Right renal pelvis (tissue), 4 donors: ENCODE measurements around the gene SLC30A5. TPM values are rescaled to one million over a fixed set of nuclear protein-coding genes. Genes with fewer than 3 reads are reported as not detected.
"Not testable (repeated sequence)": the region's sequence is repeated elsewhere in the genome, so short reads cannot be mapped to it uniquely, and the experiment has no call there.

ENCODE experiments used
- DNase-seq, 4 donors: peaks; one replicate each; pipeline ENCODE4 v3.0.0-alpha.2; 2013; ENCODE audit warnings: low read depth in 4 of 4, low spot score in 3 of 4, missing footprints in 1 of 4
- polyA plus RNA-seq, 4 donors: library from polyadenylated mRNA; unstranded; fragments of 120-200 nt; gene quantifications; one replicate each; pipeline ENCODE4 v1.2.1, GENCODE V29; 2013; ENCODE audit not compliant: insufficient read length in 4 of 4

SLC30A5 gene
- polyA plus RNA-seq, 4 donors, result 93.0 to 107 (median 101) TPM

DNA sequence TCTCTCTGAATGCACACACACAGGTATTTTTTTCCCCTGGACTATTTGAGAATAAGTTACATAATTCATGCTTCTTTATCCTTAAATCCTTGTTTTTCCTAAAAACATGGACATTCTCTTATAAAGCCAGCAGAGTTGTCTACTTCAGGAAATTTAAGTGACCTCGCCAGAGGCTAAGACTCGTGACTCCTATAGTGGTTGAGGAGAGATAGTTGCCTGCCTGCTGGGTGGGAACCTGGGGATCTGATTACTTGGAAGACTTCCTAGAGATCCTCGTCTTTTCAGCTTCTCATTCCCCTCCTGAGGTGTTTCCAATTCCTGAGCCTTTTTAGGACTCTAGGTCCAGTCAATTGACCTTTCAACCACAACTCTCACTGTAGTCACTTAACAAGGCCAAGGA lies 5.5 kb downstream of the SLC30A5 start:
- DNase-seq, result no peak

DNA sequence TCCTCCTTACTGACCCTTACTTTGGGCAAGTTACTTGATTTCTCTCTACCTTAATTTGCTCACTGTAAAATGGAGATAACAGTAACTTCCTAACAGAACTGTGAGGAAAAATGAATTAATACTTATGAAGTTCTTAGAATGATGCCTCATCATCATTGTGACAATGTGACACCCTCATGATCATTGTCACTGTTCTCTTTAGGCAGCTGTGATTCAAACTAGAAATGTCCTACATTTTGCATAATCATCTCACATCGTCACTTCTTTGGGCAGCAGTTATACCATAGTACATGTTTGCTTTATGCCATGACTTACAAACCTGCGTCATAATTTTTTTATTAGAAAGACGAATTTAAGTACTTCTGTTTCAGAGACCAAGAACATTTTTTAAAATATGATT lies 9.7 kb downstream of the SLC30A5 start:
- DNase-seq, result no peak

DNA sequence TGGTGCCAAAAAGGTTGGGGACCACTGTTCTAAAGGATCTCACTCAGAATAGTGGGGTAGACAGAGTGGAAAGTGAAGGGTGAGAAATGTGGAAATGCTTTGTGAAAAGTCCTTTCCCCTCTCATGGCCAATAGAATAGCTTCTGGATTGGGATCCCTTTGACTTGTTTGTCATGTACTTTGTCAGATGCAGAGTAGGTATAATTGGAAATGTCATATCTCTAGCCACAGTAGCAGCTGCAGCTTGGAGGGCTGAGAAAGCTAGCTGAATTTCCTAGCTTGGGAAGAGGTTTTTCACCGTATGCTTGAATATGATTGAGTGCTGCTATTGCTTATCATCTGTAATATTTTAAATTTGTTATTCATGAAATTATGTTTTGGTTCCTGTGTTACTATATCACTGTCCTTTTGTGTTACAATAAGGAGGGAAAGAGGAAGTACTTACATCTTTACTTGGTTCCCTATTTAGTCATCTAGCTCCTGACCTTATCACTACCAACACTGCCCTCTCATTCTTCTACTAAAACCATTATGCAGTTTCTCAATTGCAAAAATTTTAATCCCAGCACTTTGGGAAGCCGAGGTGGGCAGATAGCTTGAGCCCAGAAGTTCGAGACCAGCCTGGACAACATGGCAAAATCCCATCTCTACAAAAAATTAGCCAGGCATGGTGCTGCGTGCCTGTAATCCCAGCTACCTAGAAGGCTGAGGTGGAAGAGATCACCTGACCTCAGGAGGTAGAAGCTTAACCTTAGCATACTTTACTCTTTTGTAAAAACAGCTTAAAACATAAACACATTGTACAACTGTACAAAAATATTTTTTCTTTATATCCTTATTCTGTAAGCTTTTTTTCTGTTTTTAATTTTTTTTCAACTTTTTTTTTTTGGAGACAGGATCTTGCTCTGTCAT lies 12.4 kb downstream of the SLC30A5 start:
- DNase-seq, result no peak

DNA sequence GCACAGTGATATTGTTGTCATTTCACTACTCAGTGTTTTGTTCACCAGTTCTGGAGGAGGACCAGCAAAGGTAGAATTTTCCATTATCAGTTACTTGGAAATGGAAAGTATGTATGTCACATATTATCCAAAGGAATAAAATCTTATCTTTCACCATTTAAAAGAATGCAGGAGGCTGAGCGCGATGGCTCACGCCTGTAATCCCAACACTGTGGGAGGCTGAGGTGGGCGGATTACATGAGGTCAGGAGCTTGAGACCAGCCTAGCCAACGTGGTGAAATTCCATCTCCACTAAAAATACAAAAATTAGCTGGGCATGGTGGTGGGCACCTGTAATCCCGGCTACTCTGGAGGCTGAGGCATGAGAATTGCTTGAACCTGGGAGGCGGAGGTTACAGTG lies 14.6 kb downstream of the SLC30A5 start:
- DNase-seq, result not testable (repeated sequence)

DNA sequence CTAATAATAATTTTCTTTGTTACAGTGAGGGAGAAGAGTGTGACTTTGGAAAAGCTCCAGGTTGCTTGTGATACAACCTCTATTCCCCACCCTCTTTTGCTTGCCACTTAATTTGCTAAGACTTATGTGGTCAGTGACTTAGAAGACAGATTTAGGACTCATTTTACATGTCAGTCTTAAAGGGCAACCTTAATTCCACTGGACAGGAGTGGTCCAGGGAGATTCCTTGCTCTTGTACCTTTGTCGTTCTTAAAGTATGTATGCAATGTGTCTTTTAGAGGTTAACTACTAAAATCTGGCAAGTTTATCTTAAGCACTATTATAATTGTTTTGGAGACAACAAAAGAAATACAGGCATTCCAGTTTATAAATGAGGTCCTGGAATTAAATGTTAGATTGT lies 20.0 kb downstream of the SLC30A5 start:
- DNase-seq, result no peak

DNA sequence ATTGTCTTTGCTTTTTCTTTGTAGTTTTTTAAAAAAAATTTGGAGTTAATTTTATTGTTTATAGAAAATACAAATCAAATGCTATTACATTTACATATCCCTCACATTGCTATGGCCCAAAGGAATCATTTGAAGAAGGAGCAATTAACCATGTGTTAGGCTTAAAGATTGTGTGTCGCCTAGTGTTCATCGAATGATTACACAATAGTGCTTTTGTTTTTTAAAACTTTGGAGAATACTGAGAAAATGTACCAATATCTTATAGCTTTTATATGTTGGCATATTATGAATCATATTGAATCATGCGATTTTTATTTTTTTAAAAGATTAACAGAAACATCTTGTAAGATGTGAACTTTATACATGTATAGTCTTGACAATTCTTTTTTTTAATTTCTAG lies 21.7 kb downstream of the SLC30A5 start:
- no peak for DNase-seq

DNA sequence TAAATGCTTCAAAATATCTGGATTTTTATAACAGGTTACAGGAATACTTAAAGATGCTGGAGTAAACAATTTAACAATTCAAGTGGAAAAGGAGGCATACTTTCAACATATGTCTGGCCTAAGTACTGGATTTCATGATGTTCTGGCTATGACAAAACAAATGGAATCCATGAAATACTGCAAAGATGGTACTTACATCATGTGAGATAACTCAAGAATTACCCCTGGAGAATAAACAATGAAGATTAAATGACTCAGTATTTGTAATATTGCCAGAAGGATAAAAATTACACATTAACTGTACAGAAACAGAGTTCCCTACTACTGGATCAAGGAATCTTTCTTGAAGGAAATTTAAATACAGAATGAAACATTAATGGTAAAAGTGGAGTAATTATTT lies 35.6 kb downstream of the SLC30A5 start:
- DNase-seq, result no peak

DNA sequence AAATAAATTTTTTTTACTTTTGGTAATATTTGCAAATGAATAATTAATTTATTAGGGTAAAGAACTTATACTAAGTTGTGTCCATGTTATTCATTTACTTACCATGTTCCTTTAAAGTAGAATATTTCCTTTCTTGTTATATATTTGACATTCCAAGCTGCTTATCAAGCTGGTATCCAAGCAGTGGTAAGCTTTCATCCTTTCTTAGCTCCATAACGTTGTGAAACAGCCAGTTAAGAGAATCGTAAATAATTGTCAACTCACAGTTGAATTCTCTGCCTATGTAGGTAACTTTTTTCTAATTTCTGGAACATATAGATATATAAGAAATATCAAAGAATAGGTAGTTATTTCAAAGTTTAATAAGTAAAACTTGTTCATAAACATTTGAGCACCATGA lies 36.4 kb downstream of the SLC30A5 start:
- DNase-seq, result no peak

DNA sequence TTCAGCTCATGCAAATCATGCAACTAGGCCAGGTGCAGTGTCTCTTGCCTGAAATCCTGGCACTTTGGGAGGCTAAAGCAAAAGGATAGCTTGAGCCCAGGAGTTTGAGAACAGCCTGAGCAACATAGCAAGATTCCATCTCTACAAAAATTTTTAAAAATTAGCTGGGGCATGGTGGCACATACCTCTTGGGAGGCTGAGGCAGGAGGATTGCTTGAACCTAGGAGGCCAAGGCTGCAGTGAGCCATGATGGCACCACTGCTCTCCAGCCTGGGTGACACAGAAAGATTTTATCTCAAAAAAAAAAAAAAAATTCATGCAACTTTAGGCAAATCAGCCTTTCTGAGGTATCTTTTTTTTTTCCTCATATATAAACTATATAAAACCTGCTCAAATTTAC lies 37.5 kb downstream of the SLC30A5 start:
- no peak for DNase-seq

DNA sequence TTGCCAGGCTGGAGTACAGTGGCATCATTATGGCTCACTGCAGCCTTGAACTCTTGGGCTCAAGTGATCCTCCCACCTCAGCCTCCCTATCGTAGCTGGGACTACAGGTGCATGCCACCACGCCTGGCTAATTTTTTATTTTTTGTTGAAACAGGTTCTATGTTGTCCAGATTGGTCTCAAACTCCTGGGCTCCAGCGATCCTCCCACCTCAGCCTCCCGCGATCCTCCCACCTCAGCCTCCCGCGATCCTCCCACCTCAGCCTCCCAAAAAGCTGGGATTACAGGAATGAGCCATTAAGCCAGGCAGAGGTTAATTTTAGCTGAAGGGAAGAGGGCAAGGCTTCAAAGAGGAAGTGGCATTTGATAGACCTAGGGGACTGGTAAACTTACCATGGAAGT lies 40.3 kb downstream of the SLC30A5 start:
- no peak for DNase-seq

DNA sequence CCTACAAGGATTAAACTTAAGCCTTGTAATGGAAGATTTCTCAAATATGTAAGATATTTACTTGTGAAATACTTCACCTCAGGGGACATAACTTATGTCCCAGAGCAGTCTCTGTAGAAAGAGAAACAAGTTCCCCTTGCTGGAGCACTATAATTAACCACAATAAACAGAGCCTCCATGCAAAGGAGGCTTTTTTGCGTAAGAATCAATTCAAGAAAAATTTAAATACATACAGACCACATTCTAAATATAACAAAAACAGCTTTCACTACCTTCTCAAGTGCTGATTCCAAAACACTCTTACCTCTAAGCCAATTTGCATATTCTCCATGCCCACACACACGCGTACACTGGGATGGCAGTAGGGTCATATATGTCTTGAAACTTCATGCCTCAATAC lies 42.5 kb downstream of the SLC30A5 start:
- DNase-seq, result no peak

DNA sequence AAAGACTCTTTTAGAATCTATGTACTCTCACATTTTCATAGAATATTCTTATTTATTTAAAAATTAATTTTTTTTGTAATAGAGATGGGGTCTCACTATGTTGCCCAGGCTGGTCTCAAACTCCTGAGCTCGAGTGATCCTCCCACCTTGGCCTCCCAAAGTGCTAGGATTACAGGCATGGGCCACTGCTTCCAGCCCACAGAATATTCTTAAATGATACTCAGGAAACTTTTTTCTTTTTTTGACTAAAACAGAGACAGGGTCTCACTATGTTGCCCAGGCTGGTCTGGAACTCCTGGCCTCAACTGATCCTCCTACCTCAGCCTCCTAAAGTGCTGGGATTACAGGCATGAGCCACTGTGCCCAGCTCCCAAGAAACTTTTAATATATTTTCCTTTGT lies 43.4 kb downstream of the SLC30A5 start:
- DNase-seq, result not testable (repeated sequence)

DNA sequence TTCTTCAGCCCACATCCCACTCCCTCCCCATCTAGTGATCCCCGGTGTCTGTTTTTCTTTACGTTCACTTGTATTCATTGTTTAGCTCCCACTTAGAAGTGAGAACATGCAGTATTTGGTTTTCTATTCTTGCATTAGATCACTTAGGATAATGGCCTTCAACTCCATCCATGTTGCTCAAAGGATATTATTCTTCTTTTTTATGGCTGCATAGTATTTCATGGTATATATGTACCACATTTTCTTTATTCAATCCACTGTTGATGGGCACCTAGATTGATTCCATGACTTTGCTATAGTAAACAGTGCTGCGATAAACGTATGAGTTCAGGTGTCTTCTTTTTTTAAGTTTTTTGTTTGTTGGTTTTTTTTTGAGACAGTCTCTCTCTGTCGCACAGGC lies 44.0 kb downstream of the SLC30A5 start:
- no peak for DNase-seq

DNA sequence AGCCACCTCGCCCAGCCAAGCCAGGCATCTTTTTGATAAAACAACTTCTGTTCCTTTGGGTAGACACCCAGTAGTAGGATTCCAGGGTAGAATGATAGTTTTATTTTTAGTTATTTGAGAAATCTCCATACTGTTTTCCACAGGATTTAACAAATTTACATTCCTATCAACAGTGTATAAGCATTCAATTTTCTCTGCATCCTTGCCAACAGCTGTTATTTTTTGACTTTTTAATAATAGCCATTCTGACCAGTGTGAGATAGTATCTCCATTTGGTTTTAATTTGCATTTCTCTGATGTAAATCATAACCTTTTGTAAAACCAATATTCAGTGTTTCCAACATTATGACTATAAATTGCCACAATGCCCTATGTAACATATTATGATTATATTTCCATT lies 45.0 kb downstream of the SLC30A5 start:
- DNase-seq, result no peak

DNA sequence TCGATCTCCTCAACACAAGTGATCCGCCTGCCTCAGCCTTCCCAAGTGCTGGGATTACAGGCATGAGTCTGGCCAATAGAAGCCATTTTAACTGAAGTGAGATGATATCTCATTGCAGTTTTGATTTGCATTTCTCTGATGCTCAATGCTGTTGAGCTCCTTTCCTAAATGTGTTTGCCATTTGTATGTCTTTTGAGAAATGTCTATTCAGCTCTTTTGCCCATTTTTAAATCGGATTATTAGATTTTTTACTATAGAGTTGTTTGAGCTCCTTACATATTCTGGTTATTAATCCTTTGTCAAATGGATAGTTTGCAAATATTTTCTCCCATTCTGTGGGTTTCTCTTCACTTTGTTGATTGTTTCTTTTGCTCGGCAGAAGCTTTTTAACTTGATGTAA lies 46.4 kb downstream of the SLC30A5 start:
- DNase-seq, result not testable (repeated sequence)

DNA sequence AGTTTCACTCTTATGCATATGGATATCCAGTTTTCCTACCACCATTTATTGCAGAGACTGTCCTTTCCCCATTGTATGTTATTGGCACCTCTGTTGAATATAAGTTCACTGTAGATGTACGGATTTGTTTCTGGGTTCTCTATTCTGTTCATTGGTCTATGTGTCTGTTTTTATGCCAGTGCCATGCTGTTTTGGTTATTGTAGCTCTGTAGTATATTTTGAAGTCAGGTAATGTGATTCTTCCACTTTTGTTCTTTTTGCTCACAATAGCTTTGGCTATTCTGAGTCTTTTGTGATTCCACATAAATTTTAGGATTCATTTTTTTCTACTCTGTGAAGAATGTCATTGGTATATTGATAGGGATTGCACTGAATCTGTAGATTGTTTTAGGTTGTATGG lies 47.0 kb downstream of the SLC30A5 start:
- no peak for DNase-seq

DNA sequence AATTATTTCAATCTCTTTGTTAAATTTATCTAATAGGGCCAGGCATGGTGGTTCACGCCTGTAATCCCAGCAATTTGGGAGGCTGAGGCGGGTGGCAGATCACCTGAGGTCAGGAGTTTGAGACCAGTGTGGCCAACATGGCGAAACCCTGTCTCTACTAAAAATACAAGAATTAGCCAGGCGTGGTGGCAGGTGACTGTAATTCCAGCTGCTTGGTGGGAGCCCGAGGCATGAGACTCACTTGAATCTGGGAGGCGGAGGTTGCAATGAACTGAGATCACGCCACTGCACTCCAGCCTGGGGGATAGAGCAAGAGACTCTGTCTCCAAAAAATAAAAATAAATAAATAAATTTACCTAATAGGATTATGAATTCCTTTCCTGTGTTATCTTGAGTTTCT lies 54.8 kb downstream of the SLC30A5 start:
- not testable (repeated sequence) for DNase-seq

DNA sequence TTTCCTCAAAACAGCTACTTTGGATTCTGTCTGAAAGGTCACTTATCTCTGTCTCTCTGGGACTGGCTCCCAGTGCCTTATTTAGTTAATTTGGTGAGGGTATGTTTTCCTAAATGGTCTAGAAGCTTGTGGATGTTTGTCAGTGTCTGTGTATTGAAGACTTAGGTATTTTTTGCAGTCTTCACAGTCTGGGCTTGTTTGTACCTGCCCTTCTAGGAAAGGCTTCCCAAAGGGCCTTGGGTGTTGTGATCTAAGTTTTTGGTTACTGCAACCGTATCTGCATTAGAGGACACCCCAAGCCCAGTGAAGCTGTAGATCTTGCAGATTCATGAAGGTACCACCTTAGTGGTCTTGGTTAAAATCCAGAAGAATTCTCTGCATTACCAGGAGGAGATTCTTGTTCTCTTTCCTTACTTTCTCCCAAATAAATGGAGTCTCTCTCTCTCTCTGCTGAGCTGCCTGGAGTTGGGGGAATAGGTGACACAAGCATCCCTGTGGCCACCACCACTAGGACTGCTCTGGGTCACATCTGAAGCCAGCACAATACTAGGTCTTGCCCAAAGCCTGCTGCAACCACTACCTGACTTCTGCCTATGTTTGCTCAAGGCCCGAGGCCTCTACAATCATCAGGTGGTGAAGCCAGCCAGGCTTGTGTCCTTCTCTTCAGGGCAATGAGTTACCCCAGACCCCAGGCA lies 55.3 kb downstream of the SLC30A5 start:
- no peak for DNase-seq

DNA sequence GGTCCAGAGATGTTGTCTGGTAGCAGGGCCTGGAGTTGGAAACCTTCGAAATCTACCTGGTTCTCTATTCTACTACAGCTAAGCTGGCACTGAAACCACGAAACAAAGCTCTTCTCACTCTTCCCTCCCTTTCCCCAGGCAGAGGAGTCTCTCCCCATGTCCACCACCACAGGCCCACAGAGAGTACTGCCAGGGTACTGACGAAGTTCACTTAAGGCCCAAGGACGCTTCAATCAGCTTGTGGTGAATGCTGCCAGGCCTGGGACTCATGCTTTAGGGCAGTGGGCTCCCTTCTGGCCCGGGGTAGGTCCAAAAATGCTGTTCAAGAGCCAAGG lies 55.8 kb downstream of the SLC30A5 start:
- DNase-seq, result no peak

DNA sequence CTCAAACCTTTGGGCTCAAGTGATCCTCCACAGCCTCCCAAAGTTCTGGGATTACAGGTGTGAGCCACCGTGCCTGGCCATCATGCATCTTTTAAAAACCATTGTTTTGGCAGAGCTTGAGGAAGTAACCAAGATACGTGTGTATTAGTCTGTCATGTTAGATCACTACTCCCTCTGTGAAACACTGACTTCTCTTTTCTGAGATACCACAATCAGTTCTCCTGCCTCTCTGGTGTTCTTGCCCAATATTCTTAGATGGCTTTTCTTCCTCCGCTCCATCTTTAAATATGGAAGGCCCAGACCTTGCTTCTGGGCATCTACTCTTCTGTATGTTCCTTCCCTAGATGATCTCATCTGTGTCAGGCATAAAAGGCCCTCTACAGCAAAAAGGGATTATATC lies 58.9 kb downstream of the SLC30A5 start:
- DNase-seq, result no peak

DNA sequence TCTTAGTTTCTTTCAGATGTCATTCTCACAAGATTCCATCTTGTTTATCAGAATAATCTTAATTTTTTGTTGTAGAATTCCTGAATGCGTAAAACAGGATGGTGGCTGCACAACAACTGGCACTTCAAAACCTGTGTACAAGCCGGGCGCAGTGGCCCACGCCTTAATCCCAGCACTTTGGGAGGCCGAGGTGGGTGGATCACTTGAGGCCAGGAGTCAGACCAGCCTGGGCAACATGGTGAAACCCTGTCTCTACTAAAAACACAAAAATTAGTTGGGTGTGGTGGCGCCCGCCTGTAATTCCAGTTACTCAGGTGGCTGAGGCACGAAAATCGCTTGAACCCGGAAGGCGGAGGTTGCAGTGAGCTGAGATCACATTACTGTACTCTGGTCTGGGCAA lies 62.6 kb downstream of the SLC30A5 start:
- no peak for DNase-seq

DNA sequence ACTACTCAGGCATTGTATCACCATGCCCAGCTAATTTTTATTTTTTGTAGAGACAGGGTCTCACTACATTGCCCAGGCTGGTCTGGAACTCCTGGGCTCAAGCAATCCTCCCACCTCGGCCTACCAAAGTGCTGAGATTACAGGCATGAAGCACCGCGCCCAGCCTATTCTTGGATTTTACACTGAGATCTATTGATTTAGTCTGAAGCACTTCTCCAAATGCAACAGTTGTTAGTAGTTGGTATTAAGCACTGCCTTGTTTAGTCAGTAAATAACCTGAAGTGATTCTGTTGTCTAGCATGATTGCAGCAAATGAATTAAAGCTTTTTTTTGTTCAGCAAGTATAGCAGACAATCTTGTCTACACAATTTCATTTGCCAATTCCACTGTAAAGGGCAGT lies 64.2 kb downstream of the SLC30A5 start:
- no peak for DNase-seq
